GM19239 (cell line): ENCODE data around the gene ERVH48-1.
"Not testable (repeated sequence)": the region's sequence is repeated elsewhere in the genome, so short reads cannot be mapped to it uniquely, and the experiment has no call there.

Source experiments
- DNase-seq: peaks from one replicate; pipeline ENCODE4 v3.0.0; 2011; ENCODE audit warnings: low spot score; ENCODE audit not compliant: insufficient read length
- FAIRE-seq: peaks from 2 replicates; lab custom pipeline; 2011; peaks lifted over from hg19 to GRCh38; lab: Jason Lieb, UNC

The ERVH48-1 gene

DNA sequence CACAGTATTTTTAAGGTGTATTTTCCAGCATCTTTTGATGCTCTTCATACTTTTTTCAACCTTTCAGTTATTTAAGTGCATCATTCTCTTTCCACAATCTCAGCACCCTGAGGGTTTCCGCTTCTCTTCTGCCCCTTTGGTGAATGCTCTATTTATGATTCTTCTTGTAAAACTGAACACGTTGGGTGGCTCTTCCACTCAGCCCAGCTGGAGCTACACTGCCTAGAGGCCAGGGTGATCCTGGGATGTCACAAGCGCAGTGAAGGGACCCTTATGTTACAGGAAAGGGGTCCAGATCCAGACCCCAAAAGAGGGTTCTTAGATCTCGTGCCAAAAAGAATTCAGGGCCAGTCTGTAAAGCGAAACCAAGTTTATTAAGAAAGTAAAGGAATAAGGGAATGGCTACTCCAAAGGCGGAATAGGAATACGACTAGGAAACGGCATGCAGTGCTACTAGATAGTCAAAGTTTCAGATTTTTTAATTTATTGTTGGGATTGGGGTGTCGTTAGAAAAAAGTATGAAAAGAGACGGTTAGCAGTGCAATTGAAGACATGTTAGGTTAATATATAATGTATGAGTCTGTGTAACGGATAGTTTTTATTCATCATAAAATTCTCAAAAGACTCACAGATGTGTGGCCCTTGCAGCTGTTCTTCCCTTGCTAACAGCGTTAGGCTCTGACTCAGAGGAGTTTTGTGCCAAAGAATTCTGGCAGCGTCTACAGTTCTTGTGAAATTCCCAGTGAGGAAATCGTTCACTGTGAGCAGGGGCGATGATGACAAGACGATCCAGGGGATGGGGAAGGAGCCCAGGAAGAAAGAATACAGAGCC, 14.4 kb upstream of the ERVH48-1 start:
- no peak for DNase-seq
- FAIRE-seq: no peak

DNA sequence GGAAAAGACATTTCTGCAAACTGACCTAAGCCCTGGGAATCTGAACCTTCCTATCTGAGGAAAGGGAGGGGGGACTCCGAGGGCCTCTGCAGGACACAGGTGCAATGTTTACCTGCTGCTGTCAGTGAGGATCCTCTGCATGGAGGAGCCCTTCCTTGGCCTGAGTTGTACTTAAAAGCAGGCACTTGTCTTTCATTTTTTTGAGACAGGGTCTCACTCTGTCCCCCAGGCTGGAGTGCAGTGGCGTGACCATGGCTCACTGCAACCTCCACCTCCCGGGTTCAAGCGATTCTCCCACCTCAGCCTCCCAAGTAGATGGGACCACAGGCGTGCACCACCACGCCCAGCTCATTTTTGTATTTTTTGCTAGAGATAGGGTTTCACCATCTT, 13.2 kb upstream of the ERVH48-1 start:
- DNase-seq, FAIRE-seq: not testable (repeated sequence)

- FAIRE-seq: no peak
- no peak for DNase-seq
These were observed 12.7 kb upstream of the ERVH48-1 start for GRCh38 chr21:42937960-42938605.

- peak; percentile 62 for FAIRE-seq
- not testable (repeated sequence) for DNase-seq
These were observed 11.9 kb upstream of the ERVH48-1 start for GRCh38 chr21:42937034-42937940.

DNA sequence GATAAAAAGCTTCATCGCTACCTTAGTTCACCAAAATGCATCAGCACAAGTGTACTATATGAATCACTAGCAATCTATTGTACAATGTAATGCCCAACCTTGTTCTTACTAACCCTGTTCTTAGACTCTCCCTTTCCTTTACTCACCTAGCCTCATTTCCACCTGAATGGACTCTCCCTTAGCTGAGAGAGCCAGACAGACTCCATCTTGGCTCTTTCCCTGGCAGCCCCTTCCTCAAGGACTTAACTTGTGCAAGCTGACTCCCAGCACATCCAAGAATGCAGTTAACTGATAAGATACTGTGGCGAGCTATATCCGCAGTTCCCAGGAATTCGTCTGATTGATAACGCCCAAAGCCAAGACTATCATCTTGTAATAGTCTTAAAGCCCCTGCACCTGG, 10.9 kb upstream of the ERVH48-1 start:
- not testable (repeated sequence) for DNase-seq, FAIRE-seq

GRCh38 chr21:42933973-42934372, 8.5 kb upstream of the ERVH48-1 start:
- FAIRE-seq, DNase-seq: not testable (repeated sequence)

DNA sequence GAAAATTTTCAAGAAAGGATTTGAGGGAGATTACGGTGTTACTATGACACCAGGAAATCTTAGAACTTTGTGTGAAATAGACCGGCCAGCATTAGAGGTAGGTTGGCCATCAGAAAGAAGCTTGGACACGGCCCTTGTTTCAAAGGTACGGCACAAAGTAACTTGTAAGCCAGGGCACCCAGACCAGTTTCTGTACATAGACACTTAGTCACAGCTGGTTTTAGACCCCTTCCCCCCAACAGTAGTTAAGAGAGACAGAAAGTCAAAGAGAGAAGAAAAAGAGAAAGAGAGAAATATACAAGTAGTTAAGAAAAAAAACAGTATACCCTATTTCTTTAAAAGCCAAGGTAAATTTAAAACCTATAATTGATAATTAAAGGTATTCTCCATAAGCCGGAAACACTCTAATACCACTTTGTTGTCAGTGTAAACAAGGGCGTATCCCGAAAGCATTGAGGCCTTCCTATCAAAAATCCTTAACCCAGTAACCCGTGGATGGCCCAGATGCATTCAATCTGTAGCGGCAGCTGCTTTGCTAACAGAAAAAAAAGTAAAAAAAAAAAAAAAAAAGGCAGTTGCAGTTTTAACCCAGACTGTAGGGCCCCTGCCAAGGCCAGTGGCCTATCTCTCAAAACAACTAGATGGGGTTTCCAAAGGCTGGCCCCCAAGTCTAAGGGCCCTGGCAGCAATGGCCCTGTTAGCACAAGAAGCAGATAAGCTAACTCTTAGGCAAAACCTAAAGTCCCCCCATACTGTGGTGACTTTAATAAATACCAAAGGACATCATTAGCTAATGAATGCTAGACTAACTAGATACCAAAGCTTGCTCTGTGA, 7.9 kb upstream of the ERVH48-1 start:
- DNase-seq, FAIRE-seq: not testable (repeated sequence)

DNA sequence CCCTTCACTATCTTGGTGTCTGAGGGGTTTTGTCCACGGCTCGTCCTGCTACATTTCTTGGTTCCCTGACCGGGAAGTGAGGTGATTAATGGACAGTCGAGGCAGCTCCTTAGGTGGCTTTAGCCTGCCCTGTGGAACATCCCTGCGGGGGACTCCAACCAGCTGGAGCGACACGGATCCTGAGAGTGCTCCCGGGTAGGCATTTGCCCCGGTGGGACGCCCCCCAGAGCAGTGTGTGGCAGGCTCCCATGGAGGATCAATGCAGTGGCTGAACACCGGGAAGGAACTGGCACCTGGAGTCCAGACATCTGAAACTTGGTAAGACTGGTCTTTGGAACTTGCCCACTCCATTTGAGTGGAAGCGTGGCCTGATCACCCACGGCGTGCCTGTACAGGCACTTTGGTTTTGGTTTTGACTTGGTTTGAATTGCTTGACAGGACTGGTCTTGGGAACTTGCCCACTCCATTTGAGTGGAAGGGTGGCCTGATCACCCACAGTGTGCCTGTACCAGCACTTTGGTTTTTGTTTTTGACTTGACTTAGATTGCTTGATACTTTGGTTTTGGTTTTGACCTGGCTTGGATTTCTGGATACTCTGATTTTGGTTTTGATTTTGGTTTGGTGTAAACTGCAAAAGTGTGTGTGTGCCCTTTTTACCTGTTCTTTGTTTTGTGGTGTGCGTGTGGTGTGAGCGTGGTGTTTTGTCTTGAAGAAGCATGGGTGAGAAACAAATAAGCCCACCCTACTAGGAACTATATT, 7.1 kb upstream of the ERVH48-1 start:
- not testable (repeated sequence) for FAIRE-seq, DNase-seq

- DNase-seq (no peak), FAIRE-seq (peak; percentile 57)
These were observed 6.3 kb upstream of the ERVH48-1 start for GRCh38 chr21:42931560-42932235.

DNA sequence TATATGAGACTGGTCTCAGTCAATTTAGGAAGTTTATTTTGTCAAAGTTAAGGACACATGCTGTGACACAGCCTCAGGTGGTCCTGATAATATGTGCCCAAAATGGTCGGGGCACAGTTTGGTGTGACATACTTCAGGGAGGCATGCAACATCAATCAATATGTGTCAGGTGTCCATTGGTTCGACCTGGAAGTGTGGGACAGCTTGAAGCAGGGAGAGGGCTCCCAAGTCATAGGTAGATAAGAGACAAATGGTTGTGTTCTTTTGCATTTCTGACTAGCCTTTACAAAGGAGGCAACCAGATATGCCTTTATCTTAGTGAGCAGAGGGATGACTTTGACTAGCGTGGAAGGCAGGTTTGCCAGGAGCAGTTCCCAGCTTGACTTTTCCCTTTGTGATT, 4.5 kb upstream of the ERVH48-1 start:
- FAIRE-seq: no peak
- DNase-seq: no peak

GRCh38 chr21:42927474-42928200, 2.2 kb upstream of the ERVH48-1 start:
- FAIRE-seq, DNase-seq: not testable (repeated sequence)

DNA sequence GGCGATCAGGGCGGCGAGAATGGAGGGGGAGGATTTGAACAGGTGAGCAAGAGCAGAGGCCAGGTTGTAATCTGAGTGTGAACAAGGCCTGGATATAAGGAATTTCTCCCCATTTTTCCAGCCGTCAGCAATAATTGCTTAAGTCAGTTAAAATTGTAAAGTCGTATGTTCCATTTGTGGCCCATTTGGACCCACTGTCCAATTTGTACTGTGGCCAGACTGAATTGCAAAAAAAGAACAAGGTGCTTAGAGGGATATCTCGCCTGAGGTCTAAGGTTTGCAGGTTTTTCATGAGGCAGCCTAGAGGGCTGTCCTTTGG, 1.0 kb downstream of the ERVH48-1 start:
- no peak for FAIRE-seq
- no peak for DNase-seq

GRCh38 chr21:42923553-42924432, 1.6 kb downstream of the ERVH48-1 start:
- FAIRE-seq: peak; percentile 86

GRCh38 chr21:42922918-42923317, 2.5 kb downstream of the ERVH48-1 start:
- DNase-seq: no peak
- no peak for FAIRE-seq

More at GRCh38 chr21:42923553-42924432, 1.6 kb downstream of the ERVH48-1 start:
- peak; percentile 83 for DNase-seq

GRCh38 chr21:42921927-42922326, 3.5 kb downstream of the ERVH48-1 start:
- DNase-seq: no peak
- FAIRE-seq: no peak

DNA sequence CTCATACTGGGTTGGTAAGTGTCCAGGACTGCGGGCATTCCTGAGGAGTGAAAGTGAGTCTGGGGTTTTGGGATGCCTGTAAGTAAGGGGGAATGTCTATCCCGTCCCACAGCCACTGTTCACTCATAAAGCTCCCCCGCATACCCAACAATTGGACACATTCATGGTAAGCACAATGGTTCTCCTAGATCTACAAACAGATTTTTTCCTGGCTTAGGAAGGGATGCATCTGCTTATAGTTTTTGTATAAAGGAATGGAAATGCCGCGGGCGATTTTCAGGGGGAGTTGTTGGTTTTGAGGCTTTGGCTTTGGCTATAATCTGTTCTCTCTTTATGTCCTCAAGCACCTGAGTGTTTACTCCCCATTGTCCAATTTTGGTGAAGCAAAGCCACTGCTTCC, 7.1 kb downstream of the ERVH48-1 start:
- DNase-seq (no peak), FAIRE-seq (no peak)

DNA sequence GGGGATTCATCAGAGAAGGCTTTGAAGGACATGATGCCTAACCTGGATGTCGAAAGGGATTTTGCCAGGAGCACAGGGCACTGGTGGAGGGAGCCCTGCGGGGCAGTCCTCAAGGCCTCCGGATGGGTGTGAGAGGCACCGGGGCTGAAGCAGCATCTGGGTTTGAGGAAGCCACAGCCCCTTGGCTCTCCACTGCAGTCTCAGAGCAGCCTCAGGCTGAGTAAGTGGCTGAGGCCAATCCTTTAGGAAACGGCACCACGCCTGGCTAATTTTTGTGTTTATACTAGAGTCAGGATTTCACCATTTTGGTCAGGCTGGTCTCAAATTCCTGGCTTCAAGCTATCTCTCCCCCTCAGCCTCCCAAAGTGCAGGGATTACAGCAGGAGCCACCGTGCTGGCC, 12.0 kb downstream of the ERVH48-1 start:
- no peak for FAIRE-seq
- no peak for DNase-seq
